Loucy (cell line): Measurements from ENCODE around the gene OR1M1.

Experiments used
- H2AFZ ChIP-seq: fragments of 200-600 bp; sonication (generic); 2 replicates; pipeline ENCODE4 v1.6.0; 2016; ENCODE audit warnings: antibody characterized with exemption, mild to moderate bottlenecking, low read length, moderate library complexity
- H3F3A ChIP-seq: fragments of 200-600 bp; 2 replicates; pipeline ENCODE4 v1.6.0; 2016; ENCODE audit warnings: antibody characterized with exemption, low read depth, mild to moderate bottlenecking
- H3K27me3 ChIP-seq: fragments of 200-600 bp; sonication (generic); 2 replicates; pipeline ENCODE4 v1.6.1; 2014; ENCODE audit warnings: low read length, mild to moderate bottlenecking; ENCODE audit not compliant: insufficient read depth, poor library complexity, severe bottlenecking
- H3K36me3 ChIP-seq: fragments of 200-600 bp; sonication (generic); 2 replicates; pipeline ENCODE4 v1.6.1; 2016; ENCODE audit warnings: low read length; ENCODE audit not compliant: insufficient read depth
- H3K4me1 ChIP-seq: fragments of 200-600 bp; sonication (generic); 2 replicates; pipeline ENCODE4 v1.5.1; 2014; ENCODE audit warnings: low read length, mild to moderate bottlenecking; ENCODE audit not compliant: insufficient read depth, poor library complexity, severe bottlenecking
- H3K4me2 ChIP-seq: fragments of 200-600 bp; sonication (generic); 2 replicates; pipeline ENCODE4 v1.6.0; 2014; ENCODE audit warnings: antibody characterized with exemption, low read length, low read depth, mild to moderate bottlenecking; ENCODE audit not compliant: poor library complexity, severe bottlenecking
- H3K4me3 ChIP-seq: fragments of 200-600 bp; sonication (generic); 2 replicates; pipeline ENCODE4 v1.5.1; 2014; ENCODE audit warnings: low read length, mild to moderate bottlenecking, mixed read lengths; ENCODE audit not compliant: poor library complexity, severe bottlenecking
- H3K79me2 ChIP-seq: fragments of 200-600 bp; sonication (generic); 2 replicates; pipeline ENCODE4 v1.6.1; 2014; ENCODE audit warnings: low read length; ENCODE audit not compliant: insufficient read depth
- H3K9ac ChIP-seq: fragments of 200-600 bp; sonication (generic); 2 replicates; pipeline ENCODE4 v1.6.0; 2014; ENCODE audit warnings: mild to moderate bottlenecking, low read depth, low read length, moderate library complexity; ENCODE audit not compliant: poor library complexity, severe bottlenecking
- H3K9me2 ChIP-seq: fragments of 200-600 bp; sonication (generic); replicated peaks from 2 replicates; pipeline ENCODE4 v1.6.1; 2016; ENCODE audit warnings: low read depth, low read length, mixed read lengths
- H3K9me3 ChIP-seq: fragments of 200-600 bp; sonication (generic); 2 replicates; pipeline ENCODE4 v1.6.1; 2014; ENCODE audit warnings: mild to moderate bottlenecking, antibody characterized with exemption, low read length, low read depth; ENCODE audit not compliant: insufficient read depth
- H4K20me1 ChIP-seq: fragments of 200-600 bp; sonication (generic); 2 replicates; pipeline ENCODE4 v1.6.0; 2014; ENCODE audit warnings: antibody characterized with exemption, low read length, mild to moderate bottlenecking; ENCODE audit not compliant: insufficient read depth, poor library complexity, severe bottlenecking
- CTCF ChIP-seq: fragments of 200-600 bp; sonication (generic); conservative IDR thresholded peaks from 2 replicates; pipeline ENCODE4 v1.5.1; 2014; ENCODE audit warnings: mild to moderate bottlenecking, antibody characterized with exemption, low read length
- EZH2phosphoT487 ChIP-seq: fragments of 200-600 bp; IDR thresholded peaks from 2 replicates; pipeline ENCODE4 v1.6.1; 2018; ENCODE audit warnings: antibody characterized with exemption, mild to moderate bottlenecking, moderate library complexity, borderline replicate concordance

Gene OR1M1

GRCh38 chr19:9107375-9107774 lies 20.5 kb downstream of the OR1M1 start, which contains the start of gene OR7G2:
TSS of gene OR7G2 (minus strand) at chr19:9107475. CDS start at chr19:9103243, 4,232 bp downstream.
- no peak within 1 kb of the TSS for H3K9ac ChIP-seq
- peak within 1 kb of the TSS; percentile 41 for H3K4me3 ChIP-seq
- H3K9me3 ChIP-seq: no peaks in the 10 kb centered on the region
- H4K20me1 ChIP-seq: no peaks in the 10 kb centered on the region
- TF ChIP-seq EZH2phosphoT487 (no peak), CTCF (no peak)
- H3K9me2 ChIP-seq: no peaks in the 10 kb centered on the region
- H3K4me1 ChIP-seq: peaks cover 8% of the 10 kb centered on the region
- H3K36me3 ChIP-seq: no peaks in the 10 kb centered on the region
- no peaks in the 10 kb centered on the region for H3K79me2 ChIP-seq
- H2AFZ ChIP-seq: peak within 1 kb of the TSS; percentile 82
- H3K4me2 ChIP-seq: peak within 1 kb of the TSS; percentile 58
- no peaks in the 10 kb centered on the region for H3F3A ChIP-seq
- no peaks in the 10 kb centered on the region for H3K27me3 ChIP-seq

GRCh38 chr19:9109959-9110358 lies 23.1 kb downstream of the OR1M1 start:
- H3K4me2 ChIP-seq: no peak overlapping the region
- H3K36me3 ChIP-seq: no peaks in the 10 kb centered on the region
- peaks cover 8% of the 10 kb centered on the region for H3K4me1 ChIP-seq
- H3K79me2 ChIP-seq: no peaks in the 10 kb centered on the region
- no peak overlapping the region for H3K4me3 ChIP-seq
- H3K9me2 ChIP-seq: no peaks in the 10 kb centered on the region
- H3F3A ChIP-seq: no peaks in the 10 kb centered on the region
- no peaks in the 10 kb centered on the region for H3K9me3 ChIP-seq
- H3K9ac ChIP-seq: no peak overlapping the region
- no peaks in the 10 kb centered on the region for H4K20me1 ChIP-seq
- no peak for TF ChIP-seq CTCF
- TF ChIP-seq EZH2phosphoT487: no peak
- no peaks in the 10 kb centered on the region for H3K27me3 ChIP-seq
- H2AFZ ChIP-seq: no peak overlapping the region

- Histone ChIP-seq H3K36me3 (no peaks in the 10 kb centered on the region), H3F3A (no peaks in the 10 kb centered on the region), H3K9me2 (no peaks in the 10 kb centered on the region), H4K20me1 (no peaks in the 10 kb centered on the region), H3K9me3 (no peaks in the 10 kb centered on the region), H3K4me3 (no peak within 1 kb of the TSS), H3K9ac (no peak within 1 kb of the TSS), H3K79me2 (no peaks in the 10 kb centered on the region), H3K4me1 (no peaks in the 10 kb centered on the region), H2AFZ (no peak within 1 kb of the TSS), H3K4me2 (no peak within 1 kb of the TSS), H3K27me3 (no peaks in the 10 kb centered on the region)
- TF ChIP-seq CTCF (no peak), EZH2phosphoT487 (no peak)
Observed at GRCh38 chr19:9115307-9115813, 28.5 kb downstream of the OR1M1 start, which contains the start of gene OR7G1. TSS of gene OR7G1 (minus strand) at chr19:9115763. CDS start at chr19:9115763, 0 bp downstream.
